DND-41 (cell line): Measurements from ENCODE around the gene PRELID3B.

Experiments
- ATAC-seq: fragments of 200-7000 bp; cut with Tn5 transposase; 3 replicates; pipeline ENCODE4 v1.9.1; 2021; ENCODE audit warnings: low read depth; ENCODE audit not compliant: insufficient read depth
- DNase-seq: peaks from one replicate; pipeline ENCODE4 v3.0.0-alpha.2; 2020
- H2AFZ ChIP-seq: 2 replicates; pipeline ENCODE4 v1.6.0; 2012; ENCODE audit warnings: low read depth, low read length
- H3K27ac ChIP-seq: 2 replicates; pipeline ENCODE4 v1.5.1; 2012; ENCODE audit warnings: low read length, inconsistent platforms
- H3K27me3 ChIP-seq: fragments of 200-600 bp; sonication (generic); 2 replicates; pipeline ENCODE4 v1.6.0; 2012; ENCODE audit warnings: low read length, mild to moderate bottlenecking, inconsistent platforms; ENCODE audit not compliant: insufficient read depth, poor library complexity
- H3K36me3 ChIP-seq: 2 replicates; pipeline ENCODE4 v1.5.1; 2012; ENCODE audit warnings: low read length, inconsistent platforms; ENCODE audit not compliant: insufficient read depth
- H3K4me1 ChIP-seq: 2 replicates; pipeline ENCODE4 v1.5.1; 2012; ENCODE audit warnings: mild to moderate bottlenecking, low read length; ENCODE audit not compliant: insufficient read depth
- H3K4me2 ChIP-seq: 2 replicates; pipeline ENCODE4 v1.6.0; 2012; ENCODE audit warnings: mild to moderate bottlenecking, moderate library complexity, low read length, inconsistent platforms; ENCODE audit not compliant: insufficient read depth
- H3K4me3 ChIP-seq, 2 experiments: fragments of 200-600 bp in 1 of 2; shearing (Covaris generic) in 1 of 2; 2 replicates each; pipeline ENCODE4 v1.5.1; 2012 to 2016; ENCODE audit warnings: inconsistent platforms in 2 of 2, low read length in 2 of 2, mild to moderate bottlenecking in 2 of 2, low read depth in 1 of 2, moderate library complexity in 1 of 2
- H3K79me2 ChIP-seq: 2 replicates; pipeline ENCODE4 v1.6.0; 2012; ENCODE audit warnings: low read length, inconsistent platforms; ENCODE audit not compliant: insufficient read depth
- H3K9ac ChIP-seq: 2 replicates; pipeline ENCODE4 v1.6.0; 2012; ENCODE audit warnings: low read depth, mild to moderate bottlenecking, inconsistent platforms, low read length, moderate library complexity
- H3K9me3 ChIP-seq: 2 replicates; pipeline ENCODE4 v1.5.1; 2012; ENCODE audit warnings: low read length, moderate library complexity, mild to moderate bottlenecking, inconsistent platforms; ENCODE audit not compliant: insufficient read depth, severe bottlenecking
- H4K20me1 ChIP-seq: 2 replicates; pipeline ENCODE4 v1.6.0; 2012; ENCODE audit warnings: low read length; ENCODE audit not compliant: insufficient read depth
- EZH2 ChIP-seq: IDR thresholded peaks from 3 replicates; pipeline ENCODE4 v1.6.1; 2012; ENCODE audit warnings: borderline replicate concordance, low read depth, mild to moderate bottlenecking, moderate library complexity, low read length, inconsistent platforms; ENCODE audit not compliant: severe bottlenecking
- TF ChIP-seq, protein P1 (sequence below): IDR thresholded peaks from 2 replicates; pipeline ENCODE4 v1.5.1; 2012; ENCODE audit warnings: borderline replicate concordance, low read length, moderate library complexity, mild to moderate bottlenecking; ENCODE audit not compliant: poor library complexity, severe bottlenecking; ENCODE audit errors: extremely low read depth

The PRELID3B gene

DNA sequence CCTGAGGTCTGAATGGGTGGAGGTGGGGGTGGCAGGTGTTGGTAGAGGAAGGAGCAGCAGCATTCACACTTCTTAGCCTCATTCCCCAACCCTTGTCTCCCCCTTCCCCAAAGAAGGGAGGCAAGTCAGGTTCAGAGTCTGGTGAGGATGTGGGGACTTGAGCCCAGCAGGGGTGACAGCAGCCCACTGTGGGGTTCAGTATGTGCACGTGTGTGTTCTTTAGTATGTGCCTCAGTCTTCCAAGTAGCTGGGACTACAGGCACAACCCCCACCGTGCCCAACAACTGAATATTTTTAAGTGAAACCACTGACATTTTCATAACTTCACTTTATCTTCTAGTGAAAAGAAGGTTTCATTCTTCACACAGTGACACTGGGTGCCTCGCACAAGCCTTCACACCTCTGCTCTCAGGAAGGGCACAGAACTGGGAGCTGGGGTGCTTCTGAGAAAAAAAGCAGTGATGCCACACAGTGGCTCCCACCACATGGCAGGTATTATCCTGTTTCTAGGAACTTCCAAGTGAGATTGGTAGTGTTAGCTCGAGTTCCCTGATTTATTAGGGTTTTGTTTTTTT lies 33.4 kb upstream of the PRELID3B start:
- ATAC-seq (no peak), DNase-seq (no peak)
- Histone ChIP-seq H3K27ac (no peak overlapping the region), H2AFZ (no peak overlapping the region), H3K4me2 (no peak overlapping the region), H3K79me2 (no peaks in the 10 kb centered on the region), H3K36me3 (no peaks in the 10 kb centered on the region), H3K27me3 (peaks cover 31% of the 10 kb centered on the region), H4K20me1 (no peaks in the 10 kb centered on the region), H3K9ac (no peak overlapping the region), H3K4me1 (no peaks in the 10 kb centered on the region), H3K4me3 (no peak overlapping the region), H3K9me3 (no peaks in the 10 kb centered on the region)
- TF ChIP-seq, protein P1, sequence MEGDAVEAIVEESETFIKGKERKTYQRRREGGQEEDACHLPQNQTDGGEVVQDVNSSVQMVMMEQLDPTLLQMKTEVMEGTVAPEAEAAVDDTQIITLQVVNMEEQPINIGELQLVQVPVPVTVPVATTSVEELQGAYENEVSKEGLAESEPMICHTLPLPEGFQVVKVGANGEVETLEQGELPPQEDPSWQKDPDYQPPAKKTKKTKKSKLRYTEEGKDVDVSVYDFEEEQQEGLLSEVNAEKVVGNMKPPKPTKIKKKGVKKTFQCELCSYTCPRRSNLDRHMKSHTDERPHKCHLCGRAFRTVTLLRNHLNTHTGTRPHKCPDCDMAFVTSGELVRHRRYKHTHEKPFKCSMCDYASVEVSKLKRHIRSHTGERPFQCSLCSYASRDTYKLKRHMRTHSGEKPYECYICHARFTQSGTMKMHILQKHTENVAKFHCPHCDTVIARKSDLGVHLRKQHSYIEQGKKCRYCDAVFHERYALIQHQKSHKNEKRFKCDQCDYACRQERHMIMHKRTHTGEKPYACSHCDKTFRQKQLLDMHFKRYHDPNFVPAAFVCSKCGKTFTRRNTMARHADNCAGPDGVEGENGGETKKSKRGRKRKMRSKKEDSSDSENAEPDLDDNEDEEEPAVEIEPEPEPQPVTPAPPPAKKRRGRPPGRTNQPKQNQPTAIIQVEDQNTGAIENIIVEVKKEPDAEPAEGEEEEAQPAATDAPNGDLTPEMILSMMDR: no peak
- TF ChIP-seq EZH2: no peak

DNA sequence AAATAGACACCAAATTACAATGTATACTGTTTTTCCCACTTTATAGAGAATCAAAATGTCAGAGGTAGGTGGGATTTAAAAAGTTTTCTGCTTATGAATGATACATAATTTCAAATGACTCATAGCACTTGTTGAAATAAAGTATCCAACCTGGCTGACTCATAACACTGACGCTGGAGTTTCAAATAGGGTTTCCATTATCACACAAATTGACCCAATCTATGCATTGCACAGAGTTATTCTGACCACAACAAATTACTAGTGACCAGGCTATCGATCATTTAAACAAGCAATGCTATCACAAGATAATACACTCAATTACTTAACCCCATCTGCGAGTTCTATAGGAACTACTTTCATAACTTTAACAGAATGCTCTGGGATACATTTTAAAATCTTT lies 31.9 kb upstream of the PRELID3B start:
- Histone ChIP-seq H3K27me3 (peaks cover 36% of the 10 kb centered on the region), H3K36me3 (no peaks in the 10 kb centered on the region), H3K4me3 (no peak overlapping the region), H3K27ac (no peak overlapping the region), H3K9me3 (no peaks in the 10 kb centered on the region), H2AFZ (no peak overlapping the region), H3K79me2 (no peaks in the 10 kb centered on the region), H3K4me1 (no peaks in the 10 kb centered on the region), H3K4me2 (no peak overlapping the region), H4K20me1 (no peaks in the 10 kb centered on the region), H3K9ac (no peak overlapping the region)
- DNase-seq (no peak), ATAC-seq (no peak)
- TF ChIP-seq, protein P1: no peak
- no peak for TF ChIP-seq EZH2

DNA sequence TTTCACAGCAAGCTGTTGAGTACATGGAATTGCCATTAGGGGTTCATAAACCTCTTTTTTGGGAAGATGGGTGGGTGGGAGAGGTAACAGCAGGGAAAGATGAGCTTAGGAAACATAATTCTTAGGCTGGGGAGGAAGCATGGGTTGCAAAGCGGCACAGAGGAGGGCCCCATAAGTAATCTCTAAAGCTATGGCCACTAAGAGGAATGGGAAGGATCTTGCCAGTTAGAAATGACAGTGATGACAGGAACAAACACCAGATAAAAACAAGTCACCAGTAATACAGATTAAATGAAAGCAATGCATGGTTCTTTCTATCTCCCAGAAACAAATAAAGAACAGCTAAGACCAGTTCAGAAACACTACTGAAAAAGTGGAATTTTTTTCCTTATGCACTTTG lies 31.0 kb upstream of the PRELID3B start:
- Histone ChIP-seq H3K4me3 (no peak overlapping the region), H3K9me3 (no peaks in the 10 kb centered on the region), H3K79me2 (no peaks in the 10 kb centered on the region), H3K27ac (no peak overlapping the region), H3K36me3 (no peaks in the 10 kb centered on the region), H2AFZ (no peak overlapping the region), H3K4me1 (no peaks in the 10 kb centered on the region), H3K9ac (no peak overlapping the region), H3K4me2 (no peak overlapping the region), H4K20me1 (no peaks in the 10 kb centered on the region), H3K27me3 (peaks cover 38% of the 10 kb centered on the region)
- DNase-seq (no peak), ATAC-seq (no peak)
- TF ChIP-seq, protein P1: no peak
- no peak for TF ChIP-seq EZH2

DNA sequence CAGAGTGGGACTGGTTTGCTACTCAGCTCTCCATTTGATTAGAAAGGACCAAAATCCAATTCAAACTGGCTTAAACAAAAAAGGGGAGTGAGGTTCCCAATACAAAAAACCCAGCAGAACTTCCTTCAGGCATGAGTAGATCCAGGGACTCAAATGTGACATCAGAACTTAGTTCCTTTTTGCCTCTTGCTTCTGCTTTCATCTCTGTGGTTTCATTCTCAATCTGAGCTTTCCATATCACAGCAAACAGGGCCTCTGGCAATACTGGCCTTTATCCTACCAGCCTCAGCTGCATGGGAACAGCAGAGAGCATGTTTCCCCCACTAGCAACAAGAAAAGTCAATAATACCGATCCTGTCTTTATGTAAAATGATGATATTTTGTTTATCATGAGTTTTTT lies 28.6 kb upstream of the PRELID3B start:
- Histone ChIP-seq H3K4me3 (no peak overlapping the region), H3K9ac (no peak overlapping the region), H3K27me3 (peaks cover 39% of the 10 kb centered on the region), H3K4me1 (no peaks in the 10 kb centered on the region), H3K27ac (no peak overlapping the region), H4K20me1 (no peaks in the 10 kb centered on the region), H3K79me2 (no peaks in the 10 kb centered on the region), H3K9me3 (no peaks in the 10 kb centered on the region), H2AFZ (no peak overlapping the region), H3K4me2 (no peak overlapping the region), H3K36me3 (no peaks in the 10 kb centered on the region)
- ATAC-seq: no peak
- no peak for DNase-seq
- TF ChIP-seq EZH2: no peak
- TF ChIP-seq, protein P1: no peak
